GM19025 (cell line): ENCODE measurements around the gene DNAJC2.
"Not testable (repeated sequence)": the region's sequence is repeated elsewhere in the genome, so short reads cannot be mapped to it uniquely, and the experiment has no call there.

ENCODE experiments used
- ATAC-seq: cut with Tn5 transposase; IDR thresholded peaks from one replicate; pipeline ENCODE4 v1.9.1; 2021; ENCODE audit warnings: mild to moderate bottlenecking, low read depth, moderate library complexity; ENCODE audit not compliant: unreplicated experiment

Gene DNAJC2

DNA sequence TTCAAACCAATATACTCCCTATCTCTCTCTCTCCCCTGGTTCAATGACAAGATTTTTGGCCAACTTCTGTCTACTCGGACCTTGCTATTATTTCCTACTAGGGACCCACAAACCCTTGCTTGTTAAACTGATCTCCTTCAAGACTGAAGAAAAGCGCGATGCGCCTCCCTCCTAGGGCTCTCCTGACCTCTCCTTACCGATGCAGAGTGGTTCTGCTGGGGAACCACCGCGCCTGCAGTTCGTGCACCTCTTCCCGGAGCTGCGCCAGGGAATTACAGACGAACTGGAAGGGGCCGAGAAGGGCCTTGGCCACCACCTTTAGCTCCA, 65.0 kb downstream of the DNAJC2 start:
- ATAC-seq = peak; percentile 33

DNA sequence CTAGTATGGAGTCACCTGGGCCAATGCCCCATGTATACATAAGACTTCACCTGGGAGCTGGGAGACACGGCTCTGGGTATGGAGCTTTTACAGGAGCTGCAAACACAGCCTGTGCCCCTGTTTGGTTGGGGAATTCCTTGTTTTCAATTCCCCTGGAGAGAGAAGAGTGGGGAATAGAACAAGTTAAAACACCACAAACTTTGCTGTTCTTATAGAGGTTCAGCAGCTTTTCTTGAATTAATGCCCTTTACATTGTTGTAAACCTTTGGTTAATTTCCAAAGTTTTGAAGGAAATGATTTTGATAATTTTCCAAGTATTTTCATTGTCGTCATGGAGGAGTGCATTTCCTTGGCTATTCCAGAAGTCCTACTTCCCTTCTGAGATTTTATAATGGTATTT, 66.4 kb downstream of the DNAJC2 start:
- ATAC-seq = not testable (repeated sequence)

DNA sequence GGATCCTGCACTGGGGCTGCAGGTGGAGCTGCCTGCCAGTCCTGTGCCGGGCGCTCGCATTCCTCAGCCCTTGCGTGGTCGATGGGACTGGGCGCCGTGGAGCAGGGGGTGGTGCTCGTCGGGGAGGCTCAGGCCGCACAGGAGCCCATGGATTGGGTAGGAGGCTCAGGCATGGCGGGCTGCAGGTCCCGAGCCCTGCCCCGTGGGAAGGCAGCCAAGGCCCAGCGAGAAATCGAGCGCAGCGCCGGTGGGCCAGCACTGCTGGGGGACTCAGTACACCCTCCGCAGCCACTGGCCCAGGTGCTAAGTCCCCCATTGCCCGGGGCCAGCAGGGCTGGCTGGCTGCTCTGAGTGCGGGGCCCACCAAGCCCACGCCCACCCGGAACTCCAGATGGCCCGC, 69.7 kb downstream of the DNAJC2 start:
- ATAC-seq = not testable (repeated sequence)

DNA sequence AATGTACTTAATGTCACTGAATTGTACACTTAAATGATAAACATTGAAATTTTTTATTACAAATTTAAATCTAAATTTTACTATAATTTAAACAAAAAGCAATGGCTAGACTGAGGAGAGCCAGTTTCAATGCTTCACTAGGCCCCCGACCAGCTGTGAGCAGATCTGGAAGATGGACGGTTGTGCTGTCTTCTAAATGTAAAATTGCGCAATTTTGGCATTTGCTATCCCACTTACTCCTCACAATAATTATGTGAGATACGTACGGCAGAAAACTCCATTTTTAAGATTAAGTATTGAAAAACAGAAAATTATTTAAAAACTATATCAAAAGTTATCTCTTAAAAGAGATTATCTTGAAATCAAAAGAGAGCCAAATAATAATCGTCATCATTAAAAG, 71.2 kb downstream of the DNAJC2 start:
- ATAC-seq = not testable (repeated sequence)

DNA sequence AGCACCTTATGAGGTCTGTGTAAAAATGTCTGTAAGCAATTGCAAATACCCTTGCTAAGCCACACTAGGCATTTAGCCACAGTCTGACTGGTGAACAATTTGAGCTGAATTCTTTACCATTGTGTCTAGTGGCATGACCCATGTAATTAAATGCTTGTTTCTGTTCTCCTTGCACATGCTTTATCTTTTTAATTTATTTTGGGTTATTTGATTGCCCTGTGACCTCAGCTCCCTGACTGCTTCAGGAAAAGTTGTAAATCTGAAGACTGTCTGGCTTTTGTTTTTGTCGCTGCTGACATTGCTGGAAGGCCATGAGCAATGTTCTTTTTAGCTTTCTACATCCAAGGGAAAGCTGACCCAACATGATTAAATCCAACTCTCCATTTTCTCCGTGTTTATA, 78.3 kb downstream of the DNAJC2 start:
- not testable (repeated sequence) for ATAC-seq

DNA sequence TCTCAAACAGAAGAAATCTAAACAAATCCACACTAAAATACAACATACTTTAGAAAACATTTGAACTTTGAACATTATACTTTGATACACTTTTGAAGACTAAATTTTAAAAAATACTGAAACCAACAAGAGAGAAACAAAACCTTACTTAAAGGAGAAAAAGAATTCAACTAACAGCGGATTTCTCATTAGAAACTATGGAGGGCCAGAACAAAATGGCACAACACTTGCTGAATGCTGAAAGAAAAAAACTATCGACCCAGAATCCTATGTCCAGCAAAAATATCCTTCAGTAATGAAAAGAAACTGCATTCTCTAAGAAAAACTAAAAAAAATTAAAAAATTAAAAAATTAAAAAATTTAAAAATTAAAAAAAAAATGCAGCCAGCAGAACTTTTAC, 80.5 kb downstream of the DNAJC2 start:
- not testable (repeated sequence) for ATAC-seq
